H1 (cell line): Measurements from ENCODE around the gene CIITA. TPM values are rescaled to one million over a fixed set of nuclear protein-coding genes. Genes with fewer than 3 reads are reported as not detected.
A peak's percentile ranks its signal among the peaks of the same experiment; 100 is the strongest.

ENCODE experiments used
- CTCF ChIA-PET: fragments of 300-600 bp; sonication (Branson Sonifier 250); formaldehyde crosslinking; loops from one replicate; lab custom pipeline; 2021; ENCODE audit not compliant: partially characterized antibody; lab: Charles Lee
- POLR2A ChIA-PET: fragments of 300-600 bp; sonication (Branson Sonifier 250); formaldehyde crosslinking; loops from one replicate; lab custom pipeline; 2021; ENCODE audit warnings: inconsistent platforms; ENCODE audit not compliant: partially characterized antibody; lab: Charles Lee
- DNase-seq, 2 experiments: peaks; one replicate each; pipeline versions ENCODE4 v3.0.0 to v3.0.0-alpha.2; 2010 to 2022; ENCODE audit warnings: low spot score in 2 of 2, low read depth in 1 of 2, mixed read lengths in 1 of 2
- FAIRE-seq: peaks from 2 replicates; lab custom pipeline; 2011; peaks lifted over from hg19 to GRCh38; lab: Jason Lieb, UNC
- H2AFZ ChIP-seq: 2 replicates; pipeline ENCODE4 v1.8.1; 2012; ENCODE audit warnings: low read length, inconsistent platforms
- H2AK5ac ChIP-seq: 2 replicates; pipeline ENCODE4 v1.6.1; 2013; ENCODE audit warnings: low read depth, low read length
- H2BK120ac ChIP-seq: replicated peaks from 2 replicates; pipeline ENCODE3; 2013; ENCODE audit warnings: low read depth, low read length, inconsistent platforms
- H2BK12ac ChIP-seq: 2 replicates; pipeline ENCODE4 v1.6.1; 2013; ENCODE audit warnings: low read depth, low read length
- H2BK15ac ChIP-seq: 2 replicates; pipeline ENCODE4 v1.6.1; 2013; ENCODE audit warnings: low read length
- H2BK20ac ChIP-seq: 2 replicates; pipeline ENCODE4 v1.6.1; 2013; ENCODE audit warnings: low read length
- H2BK5ac ChIP-seq: 2 replicates; pipeline ENCODE4 v1.6.1; 2013; ENCODE audit warnings: low read depth, low read length
- H3K14ac ChIP-seq: 2 replicates; pipeline ENCODE4 v1.6.1; 2013; ENCODE audit warnings: inconsistent platforms; ENCODE audit not compliant: insufficient read length
- H3K18ac ChIP-seq: 2 replicates; pipeline ENCODE4 v1.6.1; 2013; ENCODE audit warnings: low read length; ENCODE audit errors: extremely low read depth
- H3K23ac ChIP-seq: 2 replicates; pipeline ENCODE4 v1.6.1; 2013; ENCODE audit warnings: inconsistent platforms; ENCODE audit not compliant: insufficient read length
- H3K23me2 ChIP-seq: 2 replicates; pipeline ENCODE4 v1.6.1; 2013; ENCODE audit warnings: low read depth, low read length
- H3K27ac ChIP-seq: 2 replicates; pipeline ENCODE4 v1.6.1; 2011; ENCODE audit warnings: low read depth, low read length, inconsistent platforms
- H3K27me3 ChIP-seq, 4 experiments: replicated peaks in 1 of 4; 1 replicate in 1 of 4; 2 replicates in 3 of 4; pipeline versions ENCODE4 v1.6.1 to v1.8.1; 2011 to 2013; ENCODE audit warnings: low read length in 3 of 4, mild to moderate bottlenecking in 3 of 4, inconsistent platforms in 2 of 4, mixed read lengths in 2 of 4, moderate library complexity in 1 of 4; ENCODE audit not compliant: control insufficient read depth in 3 of 4, insufficient read depth in 3 of 4; ENCODE audit errors: extremely low read depth in 1 of 4
- H3K36me3 ChIP-seq, 4 experiments: 2 replicates each; pipeline versions ENCODE4 v1.6.1 to v1.8.1; 2011 to 2013; ENCODE audit warnings: mild to moderate bottlenecking in 4 of 4, low read length in 3 of 4, moderate library complexity in 2 of 4, control low read depth in 1 of 4, inconsistent platforms in 1 of 4; ENCODE audit not compliant: insufficient read depth in 4 of 4, control insufficient read depth in 2 of 4
- H3K4ac ChIP-seq: replicated peaks from 2 replicates; pipeline ENCODE3; 2013; ENCODE audit warnings: low read length, low read depth, mixed read lengths, inconsistent platforms; ENCODE audit not compliant: insufficient read length
- H3K4me1 ChIP-seq, 4 experiments: replicated peaks in 1 of 4; 1 replicate in 1 of 4; 2 replicates in 3 of 4; pipeline versions ENCODE4 v1.6.1 to v1.8.1; 2011 to 2013; ENCODE audit warnings: low read length in 3 of 4, inconsistent platforms in 2 of 4, mixed read lengths in 1 of 4; ENCODE audit not compliant: insufficient read depth in 4 of 4, control insufficient read depth in 3 of 4
- H3K4me2 ChIP-seq, 2 experiments: 2 replicates each; pipeline versions ENCODE4 v1.6.1 to v1.8.1; 2011 to 2013; ENCODE audit warnings: low read depth in 2 of 2, low read length in 2 of 2, control low read depth in 1 of 2, inconsistent platforms in 1 of 2, mild to moderate bottlenecking in 1 of 2; ENCODE audit not compliant: insufficient read depth in 1 of 2
- H3K4me3 ChIP-seq, 4 experiments: fragments of 200-600, 300-600 bp in 1 of 4; sonication (generic), shearing (Covaris generic), sonication (Bioruptor Twin) in 1 of 4; 2 replicates each; pipeline versions ENCODE4 v1.5.1 to v1.8.1; 2011 to 2016; ENCODE audit warnings: low read length in 4 of 4, low read depth in 3 of 4, control low read depth in 2 of 4, inconsistent platforms in 2 of 4, mild to moderate bottlenecking in 2 of 4, mixed read lengths in 1 of 4, moderate library complexity in 1 of 4; ENCODE audit not compliant: insufficient read depth in 2 of 4; ENCODE audit errors: extremely low read depth in 1 of 4
- H3K56ac ChIP-seq: replicated peaks from 2 replicates; pipeline ENCODE3; 2013; ENCODE audit warnings: low read depth, mild to moderate bottlenecking, mixed read lengths, low read length, inconsistent platforms; ENCODE audit not compliant: insufficient read length
- H3K79me1 ChIP-seq: 2 replicates; pipeline ENCODE4 v1.6.1; 2013; ENCODE audit warnings: low read depth, low read length, control low read depth
- H3K79me2 ChIP-seq, 2 experiments: 2 replicates each; pipeline versions ENCODE4 v1.6.1 to v1.8.1; 2012 to 2013; ENCODE audit warnings: low read length in 2 of 2, mild to moderate bottlenecking in 2 of 2, inconsistent platforms in 1 of 2; ENCODE audit not compliant: insufficient read depth in 2 of 2, control insufficient read depth in 1 of 2
- H3K9ac ChIP-seq, 4 experiments: replicated peaks in 1 of 4; 1 replicate in 1 of 4; 2 replicates in 3 of 4; pipeline versions ENCODE4 v1.6.1 to v1.8.1; 2011 to 2013; ENCODE audit warnings: low read depth in 3 of 4, low read length in 3 of 4, control low read depth in 2 of 4, mild to moderate bottlenecking in 2 of 4, moderate library complexity in 2 of 4, inconsistent platforms in 1 of 4; ENCODE audit errors: extremely low read depth in 1 of 4
- H3K9me3 ChIP-seq, 2 experiments: 2 replicates each; pipeline versions ENCODE4 v1.6.1 to v1.8.1; 2012 to 2013; ENCODE audit warnings: mild to moderate bottlenecking in 2 of 2, moderate library complexity in 2 of 2, control low read depth in 1 of 2, inconsistent platforms in 1 of 2, low read depth in 1 of 2, low read length in 1 of 2, mixed read lengths in 1 of 2; ENCODE audit not compliant: insufficient read depth in 2 of 2
- H4K20me1 ChIP-seq, 2 experiments: replicated peaks in 1 of 2; 2 replicates each; pipeline versions ENCODE3 to v1.8.1; 2011 to 2013; ENCODE audit warnings: inconsistent platforms in 2 of 2, low read length in 2 of 2, mild to moderate bottlenecking in 1 of 2; ENCODE audit not compliant: insufficient read depth in 2 of 2, control insufficient read depth in 1 of 2
- H4K5ac ChIP-seq: 2 replicates; pipeline ENCODE4 v1.6.1; 2013; ENCODE audit warnings: low read length, low read depth, mixed read lengths, inconsistent platforms; ENCODE audit not compliant: insufficient read length
- H4K8ac ChIP-seq: 2 replicates; pipeline ENCODE4 v1.8.0; 2013; ENCODE audit warnings: mild to moderate bottlenecking, moderate library complexity, low read length, inconsistent platforms; ENCODE audit not compliant: insufficient read depth; ENCODE audit errors: extremely low read depth
- H4K91ac ChIP-seq: replicated peaks from 2 replicates; pipeline ENCODE3; 2013; ENCODE audit warnings: low read length, mixed read lengths, inconsistent platforms; ENCODE audit not compliant: insufficient read length
- BRCA1 ChIP-seq: IDR thresholded peaks from 2 replicates; pipeline ENCODE4 v1.6.1; 2012; ENCODE audit warnings: low read depth, low read length, improper control_type of control experiment
- CREB1 ChIP-seq: IDR thresholded peaks from 2 replicates; pipeline ENCODE4 v1.6.1; 2012; ENCODE audit warnings: inconsistent platforms
- E2F6 ChIP-seq: IDR thresholded peaks from 2 replicates; pipeline ENCODE4 v1.6.1; 2012; ENCODE audit warnings: inconsistent platforms
- HDAC2 ChIP-seq, 2 experiments: fragments of 300-600 bp in 1 of 2; sonication (generic) in 1 of 2; IDR thresholded peaks; 2 replicates each; pipeline ENCODE4 v1.6.1; 2011 to 2012; ENCODE audit warnings: low read depth in 2 of 2, low read length in 2 of 2, mild to moderate bottlenecking in 2 of 2, moderate library complexity in 2 of 2, borderline replicate concordance in 1 of 2, inconsistent platforms in 1 of 2
- HDAC6 ChIP-seq: IDR thresholded peaks from one replicate; pipeline ENCODE4 v1.7.1; 2012; ENCODE audit warnings: low read depth, mild to moderate bottlenecking, inconsistent platforms, low read length, moderate library complexity
- SP1 ChIP-seq: IDR thresholded peaks from 2 replicates; pipeline ENCODE4 v1.6.1; 2011; ENCODE audit warnings: low read depth, low read length
- SP4 ChIP-seq: IDR thresholded peaks from 2 replicates; pipeline ENCODE4 v1.6.1; 2012; ENCODE audit warnings: low read length, inconsistent platforms
- TBP ChIP-seq: IDR thresholded peaks from 2 replicates; pipeline ENCODE4 v1.6.1; 2011; ENCODE audit warnings: low read depth, low read length, improper control_type of control experiment
- WGBS, 2 experiments: shearing (Covaris generic) in 1 of 2; methylation state at CpG; one replicate each; pipeline versions ENCODE4 v1.1.6 to v1.1.7; 2013 to 2015; ENCODE audit warnings: low lambda C conversion rate in 2 of 2, mixed read lengths in 2 of 2, inconsistent platforms in 1 of 2, low coverage in 1 of 2, missing lambda C conversion rate in 1 of 2; ENCODE audit not compliant: insufficient replicate concordance in 2 of 2, insufficient coverage in 1 of 2, insufficient read length in 1 of 2; ENCODE audit errors: extremely low coverage in 1 of 2, missing lambda C conversion rate in 1 of 2; 5-methylcytosine and 5-hydroxymethylcytosine counted together
- polyA plus RNA-seq, 7 experiments: library from polyadenylated mRNA; depleted of rRNA in 3 of 7; stranded (reverse) in 5 of 7; unstranded in 2 of 7; fragments of >200 nt in 5 of 7; fragments of 200-250 nt in 2 of 7; gene quantifications; 1 replicate in 5 of 7; 2 replicates in 1 of 7; 4 replicates in 1 of 7; pipeline versions ENCODE4 v1.2.1 to v1.2.3, GENCODE V29; 2011 to 2013; ENCODE audit warnings: missing spikeins in 2 of 7, mixed read lengths in 2 of 7
- total RNA-seq: library from RNA; stranded (reverse); fragmentation: NEBNext Ultra II Directional; extraction: Animal tissue kit (Norgen Biotek cat#: 25700); gene quantifications from 2 replicates; pipeline ENCODE4 v1.2.1, GENCODE V29; 2021

Gene CIITA
- total and polyA plus RNA-seq, 2 of the 8 experiments (the other 6 are each of a cell fraction or from before 2014, with no cell fraction given) = 0.07 to 0.17 TPM

GRCh38 chr16:10923146-10923649 is 46.2 kb downstream of the CIITA start:
- no peak for DNase-seq
- TF ChIP-seq CREB1 (no peak), E2F6 (no peak), SP1 (no peak), BRCA1 (no peak), HDAC2 (IDR thresholded peaks at IDR 0.05; ENCODE audit: borderline replicate concordance in 1 of 2, low read depth in 2 of 2, low read length in 2 of 2) (no peak), TBP (no peak), HDAC6 (no peak), SP4 (no peak)
- H2AFZ ChIP-seq = no peak overlapping the region
- no peak overlapping the region for H3K4me2 ChIP-seq
- 83% methylated on average over 10 of the region's 10 CpGs; no CpG with 5 or more reads in 1 of the 2 experiments for WGBS, 2 experiments
- peaks cover 2 to 8% (median 5%) of the 10 kb centered on the region in 4 experiments; a peak in 5 of 8 replicates for H3K36me3 ChIP-seq
- no peak overlapping the region for H3K14ac ChIP-seq
- no peak overlapping the region for H2BK12ac ChIP-seq
- ChIA-PET CTCF (interaction anchor here (1.1 to 8.1 kb wide), 3 partner anchors 14 to 178 kb away, joined by 3 to 82 read pairs (median 4); no protein-coding TSS in a partner anchor), POLR2A (no interaction called here)
- H3K27ac ChIP-seq = no peak overlapping the region
- H3K4me3 ChIP-seq = no peak overlapping the region
- H2BK20ac ChIP-seq = no peak overlapping the region
- H3K79me1 ChIP-seq = no peaks in the 10 kb centered on the region
- H3K9me3 ChIP-seq = no peaks in the 10 kb centered on the region
- no peak overlapping the region for H2BK120ac ChIP-seq
- H4K20me1 ChIP-seq = peaks cover 0 to 5% of the 10 kb centered on the region in 2 experiments
- no peak overlapping the region for H4K91ac ChIP-seq
- H3K27me3 ChIP-seq = no peaks in the 10 kb centered on the region
- peak overlapping the region; percentile 17; the same call in 1 of the 2 replicates for H4K8ac ChIP-seq
- H3K23ac ChIP-seq = no peak overlapping the region
- H2BK15ac ChIP-seq = no peak overlapping the region
- H3K9ac ChIP-seq = no peak overlapping the region
- H4K5ac ChIP-seq = no peak overlapping the region
- no peak overlapping the region for H3K18ac ChIP-seq
- H2AK5ac ChIP-seq = no peak overlapping the region
- no peak overlapping the region for H2BK5ac ChIP-seq
- no peak for FAIRE-seq
- no peaks in the 10 kb centered on the region for H3K23me2 ChIP-seq
- no peak overlapping the region for H3K56ac ChIP-seq
- H3K79me2 ChIP-seq = no peaks in the 10 kb centered on the region
- no peak overlapping the region for H3K4ac ChIP-seq
- peaks cover 0 to 5% (median 0%) of the 10 kb centered on the region in 4 experiments; a peak in 2 of 7 replicates for H3K4me1 ChIP-seq
